ENCODE data around the gene SIGLEC1.

Gene SIGLEC1

DNA sequence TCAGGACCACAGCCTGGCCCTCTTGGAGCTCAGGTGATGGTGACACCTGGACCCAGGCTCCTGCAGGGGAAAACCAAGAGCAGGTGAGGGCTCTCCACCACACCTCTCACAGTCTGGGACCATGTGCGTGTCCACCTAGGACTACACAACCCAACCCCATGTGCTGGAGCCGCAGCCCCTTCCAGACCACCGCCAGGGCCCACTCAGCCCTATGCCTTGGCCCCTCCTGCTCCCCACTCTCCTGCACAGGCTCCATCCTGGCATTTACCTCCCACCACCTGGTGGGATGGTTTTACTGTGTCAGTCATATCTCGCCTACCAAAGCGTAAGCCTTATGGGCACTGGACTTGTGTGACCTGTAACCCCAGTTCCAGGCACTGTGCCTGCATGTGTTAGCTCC, 17.5 kb downstream of the SIGLEC1 start:
- no peak for DNase-seq
- no peak for TF ChIP-seq POLR2A (IDR thresholded peaks at IDR 0.05; ENCODE audit: low read length)
- TF ChIP-seq GATA1 (IDR thresholded peaks at IDR 0.05; ENCODE audit: low read depth, low read length): no peak

- no peak for TF ChIP-seq POLR2A (IDR thresholded peaks at IDR 0.05; ENCODE audit: low read length)
- no peak for TF ChIP-seq GATA1 (IDR thresholded peaks at IDR 0.05; ENCODE audit: low read depth, low read length)
- no peak for DNase-seq
These were observed 19.0 kb downstream of the SIGLEC1 start for GRCh38 chr20:3693376-3693775.

- DNase-seq: no peak
- TF ChIP-seq POLR2A (IDR thresholded peaks at IDR 0.05; ENCODE audit: low read length): no peak
- no peak for TF ChIP-seq GATA1 (IDR thresholded peaks at IDR 0.05; ENCODE audit: low read depth, low read length)
These were observed 19.6 kb downstream of the SIGLEC1 start for GRCh38 chr20:3692706-3693294.

DNA sequence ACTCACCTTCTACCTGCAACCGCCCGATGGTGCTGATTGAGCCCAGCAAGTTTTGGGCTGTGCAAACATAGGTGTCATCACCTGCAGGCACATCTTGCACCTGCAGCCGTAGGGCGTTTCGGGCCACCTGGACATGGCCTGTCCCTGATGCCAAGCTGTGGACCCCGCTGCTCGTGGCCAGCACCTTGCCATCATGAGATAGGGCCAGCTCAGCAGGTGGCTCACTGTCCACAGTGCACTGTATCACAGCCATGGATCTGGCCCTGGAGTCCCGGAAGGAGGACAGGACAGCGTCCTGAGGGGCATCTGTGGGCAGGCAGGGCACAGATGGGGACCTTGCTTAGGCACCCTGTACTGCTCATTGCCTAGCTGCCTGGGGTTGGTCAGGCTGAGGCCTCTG, 20.5 kb downstream of the SIGLEC1 start:
- TF ChIP-seq GATA1 (IDR thresholded peaks at IDR 0.05; ENCODE audit: low read depth, low read length) (no peak), POLR2A (IDR thresholded peaks at IDR 0.05; ENCODE audit: low read length) (no peak)

DNA sequence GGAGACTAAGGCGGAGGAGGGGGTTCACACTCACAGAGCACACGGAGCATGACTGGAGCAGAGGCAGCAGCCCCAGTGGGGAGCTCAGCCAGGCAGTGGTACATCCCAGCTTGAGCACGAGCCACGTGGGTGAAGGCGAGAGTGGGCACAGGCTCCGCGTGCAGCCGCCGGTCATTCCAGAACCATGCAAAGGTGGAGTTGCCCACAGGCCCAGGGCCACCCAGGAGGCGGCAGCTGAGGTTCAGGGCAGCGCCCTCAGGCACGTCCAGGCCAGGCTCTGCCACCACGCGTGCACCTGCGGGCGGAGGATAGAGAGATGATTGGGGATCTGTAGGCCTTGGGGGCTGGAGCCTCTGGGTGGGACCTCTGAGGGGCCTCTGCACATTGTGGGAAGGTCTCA, 21.1 kb downstream of the SIGLEC1 start:
- TF ChIP-seq GATA1 (IDR thresholded peaks at IDR 0.05; ENCODE audit: low read depth, low read length) (no peak), POLR2A (IDR thresholded peaks at IDR 0.05; ENCODE audit: low read length) (no peak)
- no peak for DNase-seq

More for the DNA sequence above, 20.5 kb downstream of the SIGLEC1 start:
- no peak for DNase-seq

GRCh38 chr20:3690413-3690812, 22.0 kb downstream of the SIGLEC1 start:
- DNase-seq: no peak
- TF ChIP-seq POLR2A (IDR thresholded peaks at IDR 0.05; ENCODE audit: low read length): no peak

DNA sequence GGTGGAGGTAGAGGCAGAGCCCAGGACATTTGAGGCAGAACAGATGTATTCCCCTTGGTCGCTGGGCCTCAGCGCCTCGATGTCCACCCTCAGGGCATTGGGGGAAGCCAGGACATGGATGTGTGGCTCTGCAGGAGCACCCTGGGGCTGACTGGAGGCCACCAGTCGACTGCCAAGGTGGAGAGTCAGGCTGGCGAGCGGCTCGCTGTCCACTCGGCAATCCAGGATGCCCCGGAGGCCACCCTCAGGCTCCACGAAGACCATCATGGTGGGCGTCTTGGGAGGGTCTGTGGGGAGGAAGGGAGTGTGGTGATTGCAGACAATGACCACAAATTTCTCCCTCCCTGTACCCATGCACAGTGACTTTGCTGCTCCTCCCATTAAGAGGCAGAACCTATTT, 22.4 kb downstream of the SIGLEC1 start:
- DNase-seq: no peak
- no peak for TF ChIP-seq POLR2A (IDR thresholded peaks at IDR 0.05; ENCODE audit: low read length)
- no peak for TF ChIP-seq GATA1 (IDR thresholded peaks at IDR 0.05; ENCODE audit: low read depth, low read length)

DNA sequence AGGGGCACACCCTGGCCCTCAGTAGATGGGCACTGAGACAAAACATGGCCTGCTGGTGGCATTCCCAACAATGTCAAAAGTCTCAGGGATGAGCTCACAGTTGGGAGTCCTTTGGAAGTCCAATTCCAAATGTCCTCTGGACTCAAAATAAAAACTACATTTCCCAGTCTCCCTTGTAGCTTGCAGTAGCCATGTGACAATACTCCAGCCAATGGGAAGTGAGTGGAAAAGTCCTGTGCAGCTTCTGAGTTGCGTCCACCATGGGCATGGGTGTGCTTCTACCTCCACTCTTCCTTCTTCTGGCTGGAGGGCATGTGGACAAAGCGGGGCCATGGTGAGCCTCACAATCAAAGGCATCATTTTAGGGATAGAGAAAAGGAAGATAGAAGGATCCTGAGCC, 24.7 kb downstream of the SIGLEC1 start:
- TF ChIP-seq GATA1 (IDR thresholded peaks at IDR 0.05; ENCODE audit: low read depth, low read length) (no peak), POLR2A (IDR thresholded peaks at IDR 0.05; ENCODE audit: low read length) (no peak)
- DNase-seq: no peak

- no peak for DNase-seq
- TF ChIP-seq POLR2A (IDR thresholded peaks at IDR 0.05; ENCODE audit: low read length) (no peak), GATA1 (IDR thresholded peaks at IDR 0.05; ENCODE audit: low read depth, low read length) (no peak)
These were observed 25.5 kb downstream of the SIGLEC1 start for GRCh38 chr20:3686867-3687321.

DNA sequence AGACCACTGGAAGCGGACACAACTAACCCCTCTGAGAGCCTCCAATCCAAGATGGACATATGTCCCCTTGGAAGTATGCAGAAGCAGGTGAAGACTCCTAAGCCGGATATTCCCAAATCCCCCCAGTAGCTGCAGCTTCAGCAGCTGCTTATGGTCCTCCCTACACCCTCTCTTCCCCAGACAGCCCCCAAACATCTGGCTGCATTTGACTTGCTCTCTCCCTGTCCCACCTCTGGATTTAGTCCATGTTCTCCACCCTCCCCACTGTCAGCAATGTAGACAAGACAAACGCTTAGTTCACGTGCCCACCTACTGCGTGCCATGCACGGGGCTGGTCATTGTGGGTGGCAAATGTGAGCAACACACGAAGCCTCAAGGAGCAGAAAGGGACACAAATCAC, 26.0 kb downstream of the SIGLEC1 start:
- DNase-seq: no peak
- TF ChIP-seq GATA1 (IDR thresholded peaks at IDR 0.05; ENCODE audit: low read depth, low read length) (no peak), POLR2A (IDR thresholded peaks at IDR 0.05; ENCODE audit: low read length) (no peak)

DNA sequence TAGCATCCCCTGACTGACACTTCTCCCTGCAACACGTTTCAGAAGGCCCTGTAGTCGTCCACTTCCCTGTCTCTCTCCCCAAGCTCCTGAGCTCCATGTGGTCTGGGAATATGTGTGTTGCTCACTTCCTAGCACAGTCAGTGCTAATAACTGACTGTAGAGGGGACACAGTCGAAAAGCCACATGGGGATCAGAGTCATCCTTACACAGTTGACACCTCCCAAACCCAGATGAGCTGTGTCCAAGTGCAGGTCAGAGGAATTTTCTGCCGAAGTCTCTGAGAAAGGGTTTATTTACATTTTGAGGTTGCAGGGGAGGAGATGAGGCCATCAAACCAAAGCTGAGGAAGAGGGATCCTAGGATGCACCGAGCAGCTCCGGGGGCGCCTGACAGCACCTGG, 27.1 kb downstream of the SIGLEC1 start:
- no peak for TF ChIP-seq GATA1 (IDR thresholded peaks at IDR 0.05; ENCODE audit: low read depth, low read length)
- TF ChIP-seq POLR2A (IDR thresholded peaks at IDR 0.05; ENCODE audit: low read length): no peak
- DNase-seq: no peak

DNA sequence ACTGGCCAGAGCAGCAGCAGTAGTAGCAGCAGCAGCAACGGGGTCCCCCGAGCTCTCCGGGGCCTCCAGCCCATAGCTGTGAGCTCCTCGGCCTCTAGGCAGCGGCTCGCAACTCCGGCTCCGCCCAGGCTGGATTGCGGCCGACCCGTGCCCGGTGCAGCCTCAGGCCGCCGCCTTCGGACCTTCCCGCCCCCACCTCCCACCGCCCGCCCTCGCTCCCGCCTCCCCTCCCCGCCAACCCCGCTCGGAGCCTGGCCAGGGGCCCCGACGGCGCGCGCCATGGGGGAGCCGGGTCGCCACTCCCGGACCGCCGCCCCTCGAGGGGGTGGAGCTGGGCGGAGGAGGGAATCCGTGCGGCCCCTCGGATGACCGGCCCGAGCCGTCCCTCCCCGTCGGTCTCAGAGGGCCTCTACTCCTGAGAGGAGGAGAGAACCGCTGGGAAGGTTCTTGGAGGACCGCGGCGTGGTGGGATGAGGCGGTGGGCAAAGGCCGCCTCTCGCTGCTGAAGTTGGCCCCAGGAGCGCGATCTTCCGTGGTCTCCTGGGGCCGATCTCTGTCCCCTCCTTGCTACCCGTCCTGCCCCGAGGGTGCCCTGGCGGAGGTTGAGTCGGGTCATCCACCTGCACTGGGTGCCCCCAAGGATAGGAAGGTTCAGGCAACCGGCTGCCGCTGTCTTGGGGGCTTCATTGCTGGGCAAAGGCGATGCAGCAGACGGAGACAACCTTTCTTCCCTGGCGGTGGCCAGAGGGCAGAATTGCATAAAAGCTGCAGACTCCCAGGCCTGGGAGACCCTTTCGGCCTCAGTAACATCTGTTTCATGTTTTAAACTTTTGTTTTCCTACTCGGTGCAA, 30.2 kb downstream of the SIGLEC1 start, which contains the start of gene ADAM33:
Gene ADAM33 (minus strand): TSS at position 80 of the 851 bp plus-strand sequence. CDS start 6 bp downstream, at position 74.
- DNase-seq: no peak
- TF ChIP-seq GATA1 (IDR thresholded peaks at IDR 0.05; ENCODE audit: low read depth, low read length): no peak
- TF ChIP-seq POLR2A (IDR thresholded peaks at IDR 0.05; ENCODE audit: low read length): no peak

GRCh38 chr20:3681352-3681930, 31.0 kb downstream of the SIGLEC1 start:
- TF ChIP-seq GATA1 (IDR thresholded peaks at IDR 0.05; ENCODE audit: low read depth, low read length): no peak
- DNase-seq: no peak

DNA sequence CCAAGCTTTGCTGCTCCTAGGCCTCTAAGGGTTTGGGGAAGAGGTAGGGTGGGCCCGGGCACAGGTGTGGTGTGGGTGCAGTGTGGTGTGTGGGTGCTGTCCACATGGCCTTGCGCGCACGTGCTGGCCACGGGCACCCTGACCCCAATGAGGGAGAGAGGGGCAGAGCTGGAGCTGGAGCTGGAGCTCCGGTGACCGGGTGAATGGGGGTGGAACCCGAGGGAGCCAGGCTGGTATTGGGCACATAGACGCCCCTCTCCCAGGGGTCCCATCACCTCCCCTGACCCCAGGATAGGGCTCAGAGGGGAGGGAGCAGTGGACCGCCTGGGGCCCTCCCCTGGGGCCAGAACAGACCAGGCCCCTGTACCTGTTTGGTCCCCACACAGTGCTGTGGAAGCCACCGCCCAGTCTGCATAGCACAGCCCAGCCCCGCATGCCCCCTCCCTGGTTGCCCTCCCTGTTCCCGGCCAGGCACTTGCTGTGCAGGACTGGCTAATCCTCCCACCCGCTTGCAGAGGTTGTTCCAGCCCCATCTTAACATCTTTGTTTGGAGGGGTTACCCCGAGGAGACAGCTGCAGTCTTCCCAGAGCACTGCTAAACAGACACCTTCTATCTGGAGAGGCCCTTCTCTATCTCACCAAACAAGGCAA, 31.6 kb downstream of the SIGLEC1 start:
- TF ChIP-seq POLR2A (IDR thresholded peaks at IDR 0.05; ENCODE audit: low read length): no peak
- TF ChIP-seq GATA1 (IDR thresholded peaks at IDR 0.05; ENCODE audit: low read depth, low read length): no peak
- DNase-seq: no peak
